Measurements from ENCODE around the gene RANBP10.
A peak's percentile ranks its signal among the peaks of the same experiment; 100 is the strongest.
"Not testable (repeated sequence)": the region's sequence is repeated elsewhere in the genome, so short reads cannot be mapped to it uniquely, and the experiment has no call there.

RANBP10 gene

GRCh38 chr16:67806428-67807147 lies at the start of gene RANBP10, which contains the start of gene TSNAXIP1:
TSS of gene RANBP10 (minus strand) at chr16:67806560. CDS start at chr16:67806536, 24 bp downstream.
TSS of gene TSNAXIP1 (plus strand) at chr16:67806889. CDS start at chr16:67807150, 261 bp downstream.
- peak; percentile 99 for DNase-seq

- DNase-seq: no peak
Measured at GRCh38 chr16:67855789-67856188, 49.4 kb upstream of the RANBP10 start.

- no peak for DNase-seq
Measured at GRCh38 chr16:67853670-67854069, 47.3 kb upstream of the RANBP10 start.

- no peak for DNase-seq
Measured at GRCh38 chr16:67848118-67848517, 41.8 kb upstream of the RANBP10 start.

- no peak for DNase-seq
Measured at GRCh38 chr16:67847064-67847861, 40.9 kb upstream of the RANBP10 start, which contains the start of gene CENPT. TSS of gene CENPT (minus strand) at chr16:67847693. CDS start at chr16:67833859, 13,834 bp downstream.

- DNase-seq: peak; percentile 90
Measured at GRCh38 chr16:67846320-67847063, 40.1 kb upstream of the RANBP10 start, which contains the start of gene NUTF2. TSS of gene NUTF2 (plus strand) at chr16:67846933. CDS start at chr16:67865131, 18,198 bp downstream.

- DNase-seq: no peak
Measured at GRCh38 chr16:67846063-67846319, 39.6 kb upstream of the RANBP10 start.

- no peak for DNase-seq
Measured at GRCh38 chr16:67845291-67846062, 39.1 kb upstream of the RANBP10 start.

GRCh38 chr16:67844497-67844896 lies 38.1 kb upstream of the RANBP10 start:
- no peak for DNase-seq

- no peak for DNase-seq
Measured at GRCh38 chr16:67843343-67843765, 37.0 kb upstream of the RANBP10 start.

GRCh38 chr16:67842509-67843342 lies 36.4 kb upstream of the RANBP10 start:
- DNase-seq: no peak

GRCh38 chr16:67841816-67842508 lies 35.6 kb upstream of the RANBP10 start, which contains the start of gene THAP11:
TSS of gene THAP11 (plus strand) at chr16:67842320. CDS start at chr16:67842555, 235 bp downstream.
- DNase-seq: peak; percentile 81

GRCh38 chr16:67841198-67841815 lies 34.9 kb upstream of the RANBP10 start:
- DNase-seq: no peak

- no peak for DNase-seq
Measured at GRCh38 chr16:67837811-67838210, 31.5 kb upstream of the RANBP10 start.

- DNase-seq: not testable (repeated sequence)
Measured at GRCh38 chr16:67837190-67837589, 30.8 kb upstream of the RANBP10 start.

- no peak for DNase-seq
Measured at GRCh38 chr16:67834242-67834614, 27.9 kb upstream of the RANBP10 start.

- DNase-seq: peak; percentile 59
Measured at GRCh38 chr16:67833415-67834241, 27.3 kb upstream of the RANBP10 start.

- no peak for DNase-seq
Measured at GRCh38 chr16:67833030-67833414, 26.7 kb upstream of the RANBP10 start.

GRCh38 chr16:67828651-67829050 lies 22.3 kb upstream of the RANBP10 start:
- DNase-seq: no peak

All from GF-D8 (cell line).